Nephron (organoid): ENCODE results near the gene PRKCA.

Experiments
- H3K27ac Mint-ChIP-seq, 3 experiments: 2 replicates each; pipeline ENCODE4 v1.8.0; 2020; ENCODE audit warnings: mixed read lengths in 3 of 3, mild to moderate bottlenecking in 2 of 3, moderate library complexity in 1 of 3
- H3K27me3 Mint-ChIP-seq: 2 replicates; pipeline ENCODE4 v1.8.0; 2021; ENCODE audit warnings: low read depth, mild to moderate bottlenecking, moderate library complexity, mixed read lengths
- H3K36me3 Mint-ChIP-seq: 2 replicates; pipeline ENCODE4 v1.8.0; 2020; ENCODE audit warnings: low read depth, mixed read lengths
- H3K4me1 Mint-ChIP-seq: 2 replicates; pipeline ENCODE4 v1.8.0; 2020; ENCODE audit warnings: mixed read lengths
- H3K4me3 Mint-ChIP-seq, 3 experiments: 2 replicates each; pipeline ENCODE4 v1.8.0; 2020; ENCODE audit warnings: mild to moderate bottlenecking in 3 of 3, mixed read lengths in 3 of 3, moderate library complexity in 2 of 3
- H3K9me3 Mint-ChIP-seq: 2 replicates; pipeline ENCODE4 v1.8.0; 2020; ENCODE audit warnings: mixed read lengths
- CTCF ChIP-seq, 3 experiments: fragments of 200-600 bp; sonication (generic); IDR thresholded peaks; one replicate each; pipeline ENCODE4 v1.5.0; 2021; ENCODE audit warnings: antibody characterized with exemption in 3 of 3; ENCODE audit not compliant: unreplicated experiment in 3 of 3

Gene PRKCA

GRCh38 chr17:66776999-66777688, 474.7 kb downstream of the PRKCA start:
- no peaks in the 10 kb centered on the region for H3K27me3 Mint-ChIP-seq
- no peaks in the 10 kb centered on the region for H3K9me3 Mint-ChIP-seq
- no peak for TF ChIP-seq CTCF (IDR thresholded peaks at IDR 0.05; ENCODE audit: unreplicated experiment in 3 of 3)
- peaks cover 26% of the 10 kb centered on the region for H3K4me1 Mint-ChIP-seq
- peak overlapping the region; percentile 0 to 68 (median 38) for H3K27ac Mint-ChIP-seq
- H3K4me3 Mint-ChIP-seq = no peak overlapping the region
- no peaks in the 10 kb centered on the region for H3K36me3 Mint-ChIP-seq

- Mint-ChIP-seq H3K36me3 (no peaks in the 10 kb centered on the region), H3K27ac (peak overlapping the region; percentile 0 to 68 (median 38))
These were observed 475.3 kb downstream of the PRKCA start for GRCh38 chr17:66777689-66778225.

GRCh38 chr17:66778531-66779236, 476.3 kb downstream of the PRKCA start:
- Mint-ChIP-seq H3K36me3 (no peaks in the 10 kb centered on the region), H3K9me3 (no peaks in the 10 kb centered on the region), H3K27me3 (no peaks in the 10 kb centered on the region), H3K27ac (peak overlapping the region in 2 of 3 experiments; percentile 8 to 14), H3K4me1 (peaks cover 26% of the 10 kb centered on the region), H3K4me3 (no peak overlapping the region)
- TF ChIP-seq CTCF (IDR thresholded peaks at IDR 0.05; ENCODE audit: unreplicated experiment in 3 of 3) = no peak

More at GRCh38 chr17:66777689-66778225, 475.3 kb downstream of the PRKCA start:
- H3K4me3 Mint-ChIP-seq = no peak overlapping the region
- TF ChIP-seq CTCF (IDR thresholded peaks at IDR 0.05; ENCODE audit: unreplicated experiment in 3 of 3) = no peak
- no peaks in the 10 kb centered on the region for H3K27me3 Mint-ChIP-seq
- peaks cover 26% of the 10 kb centered on the region for H3K4me1 Mint-ChIP-seq
- H3K9me3 Mint-ChIP-seq = no peaks in the 10 kb centered on the region

DNA sequence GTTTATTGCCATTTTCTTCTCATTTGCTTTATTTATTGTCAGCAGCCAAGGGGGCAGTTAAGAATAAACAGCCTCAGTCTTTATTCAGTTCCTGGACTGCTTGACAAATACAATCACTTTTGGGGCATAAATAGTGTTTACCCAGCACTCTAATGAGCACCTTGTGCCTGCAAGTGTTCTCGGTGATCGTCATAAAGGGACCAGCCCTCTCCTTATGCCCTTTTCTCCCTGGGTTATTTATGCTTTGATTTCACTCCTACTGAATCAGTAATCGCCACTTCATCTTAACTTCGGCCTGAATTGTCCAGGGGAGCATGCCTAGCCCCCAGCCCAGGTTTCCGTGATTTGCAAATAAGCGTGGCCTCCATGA, 476.8 kb downstream of the PRKCA start:
- no peaks in the 10 kb centered on the region for H3K9me3 Mint-ChIP-seq
- H3K36me3 Mint-ChIP-seq = no peaks in the 10 kb centered on the region
- no peak overlapping the region for H3K4me3 Mint-ChIP-seq
- H3K27me3 Mint-ChIP-seq = no peaks in the 10 kb centered on the region
- TF ChIP-seq CTCF (IDR thresholded peaks at IDR 0.05; ENCODE audit: unreplicated experiment in 3 of 3) = no peak
- peaks cover 26% of the 10 kb centered on the region for H3K4me1 Mint-ChIP-seq
- H3K27ac Mint-ChIP-seq = no peak overlapping the region

- H3K4me1 Mint-ChIP-seq = peaks cover 18% of the 10 kb centered on the region
- no peak overlapping the region for H3K27ac Mint-ChIP-seq
- no peak overlapping the region for H3K4me3 Mint-ChIP-seq
- TF ChIP-seq CTCF (IDR thresholded peaks at IDR 0.05; ENCODE audit: unreplicated experiment in 3 of 3) = no peak
- H3K36me3 Mint-ChIP-seq = peaks cover under 1% of the 10 kb centered on the region
- H3K27me3 Mint-ChIP-seq = no peaks in the 10 kb centered on the region
- no peaks in the 10 kb centered on the region for H3K9me3 Mint-ChIP-seq
These were observed 478.7 kb downstream of the PRKCA start for GRCh38 chr17:66781135-66781534.
